H9 (cell line): ENCODE measurements around the gene DNAAF5. TPM values are rescaled to one million over a fixed set of nuclear protein-coding genes. Genes with fewer than 3 reads are reported as not detected.

ENCODE experiments used
- DNase-seq: peaks from one replicate; pipeline ENCODE4 v3.0.0-alpha.2; 2017
- H2AFZ ChIP-seq: one replicate; pipeline ENCODE4 v1.6.1; 2013; ENCODE audit warnings: mild to moderate bottlenecking, low read length, control low read depth, moderate library complexity
- H2AK5ac ChIP-seq: 2 replicates; pipeline ENCODE4 v1.6.1; 2013; ENCODE audit warnings: low read length, control low read depth, mixed read lengths; ENCODE audit not compliant: insufficient read length
- H2BK120ac ChIP-seq: one replicate; pipeline ENCODE4 v1.6.1; 2013; ENCODE audit warnings: low read depth, mild to moderate bottlenecking, low read length, control low read depth, inconsistent platforms; ENCODE audit not compliant: poor library complexity, severe bottlenecking
- H2BK12ac ChIP-seq: 2 replicates; pipeline ENCODE4 v1.6.1; 2013; ENCODE audit warnings: low read length, control low read depth, mixed read lengths, low read depth; ENCODE audit not compliant: insufficient read length
- H2BK15ac ChIP-seq: 2 replicates; pipeline ENCODE4 v1.6.1; 2013; ENCODE audit warnings: low read depth, low read length, control low read depth
- H2BK20ac ChIP-seq: one replicate; pipeline ENCODE4 v1.6.1; 2013; ENCODE audit warnings: low read depth, mild to moderate bottlenecking, low read length, control low read depth, inconsistent platforms; ENCODE audit not compliant: poor library complexity, severe bottlenecking
- H2BK5ac ChIP-seq: 2 replicates; pipeline ENCODE4 v1.6.1; 2013; ENCODE audit warnings: low read length, control low read depth, mixed read lengths; ENCODE audit not compliant: insufficient read length
- H3K14ac ChIP-seq: 2 replicates; pipeline ENCODE4 v1.6.1; 2013; ENCODE audit warnings: low read length, control low read depth; ENCODE audit not compliant: insufficient read depth
- H3K18ac ChIP-seq: 2 replicates; pipeline ENCODE4 v1.6.1; 2013; ENCODE audit warnings: low read depth, mild to moderate bottlenecking, mixed read lengths, low read length, control low read depth; ENCODE audit not compliant: insufficient read length
- H3K23ac ChIP-seq: 2 replicates; pipeline ENCODE4 v1.6.1; 2013; ENCODE audit warnings: low read length, control low read depth, mixed read lengths, low read depth; ENCODE audit not compliant: insufficient read length
- H3K23me2 ChIP-seq: 2 replicates; pipeline ENCODE4 v1.6.1; 2013; ENCODE audit warnings: low read depth, mild to moderate bottlenecking, mixed read lengths, low read length, control low read depth; ENCODE audit not compliant: insufficient read length, poor library complexity, severe bottlenecking
- H3K27ac ChIP-seq: 2 replicates; pipeline ENCODE4 v1.5.1; 2013; ENCODE audit warnings: low read length, control low read depth, mixed read lengths, low read depth; ENCODE audit not compliant: insufficient read length
- H3K27me3 ChIP-seq: 2 replicates; pipeline ENCODE4 v1.6.1; 2013; ENCODE audit warnings: low read length, control low read depth, inconsistent platforms; ENCODE audit not compliant: insufficient read depth
- H3K4ac ChIP-seq: 2 replicates; pipeline ENCODE4 v1.6.1; 2013; ENCODE audit warnings: low read depth, mild to moderate bottlenecking, control low read depth, inconsistent platforms, low read length, moderate library complexity
- H3K4me1 ChIP-seq: 2 replicates; pipeline ENCODE4 v1.6.1; 2013; ENCODE audit warnings: low read length, control low read depth, inconsistent platforms; ENCODE audit not compliant: insufficient read depth
- H3K4me2 ChIP-seq: 2 replicates; pipeline ENCODE4 v1.6.1; 2013; ENCODE audit warnings: low read length, control low read depth, mixed read lengths; ENCODE audit not compliant: insufficient read length, insufficient read depth
- H3K56ac ChIP-seq: 2 replicates; pipeline ENCODE4 v1.6.1; 2013; ENCODE audit warnings: low read depth, mild to moderate bottlenecking, mixed read lengths, low read length, control low read depth; ENCODE audit not compliant: insufficient read length
- H3K79me1 ChIP-seq: 2 replicates; pipeline ENCODE4 v1.6.1; 2013; ENCODE audit warnings: low read depth, mild to moderate bottlenecking, moderate library complexity, low read length, control low read depth, inconsistent platforms; ENCODE audit not compliant: insufficient read depth, poor library complexity, severe bottlenecking
- H3K79me2 ChIP-seq: 2 replicates; pipeline ENCODE4 v1.6.1; 2013; ENCODE audit warnings: low read length, control low read depth, inconsistent platforms; ENCODE audit not compliant: insufficient read depth
- H3K9ac ChIP-seq: 2 replicates; pipeline ENCODE4 v1.6.1; 2013; ENCODE audit warnings: low read length, control low read depth, mixed read lengths; ENCODE audit not compliant: insufficient read length; ENCODE audit errors: extremely low read depth
- H3K9me3 ChIP-seq: one replicate; pipeline ENCODE4 v1.6.1; 2013; ENCODE audit warnings: low read depth, low read length, inconsistent platforms; ENCODE audit not compliant: control insufficient read depth
- H3T11ph ChIP-seq: one replicate; pipeline ENCODE4 v1.6.1; 2013; ENCODE audit warnings: mild to moderate bottlenecking, low read length, control low read depth, inconsistent platforms
- H4K20me1 ChIP-seq: one replicate; pipeline ENCODE4 v1.6.1; 2013; ENCODE audit not compliant: control insufficient read depth, insufficient read length, insufficient read depth
- H4K5ac ChIP-seq: 2 replicates; pipeline ENCODE4 v1.6.1; 2013; ENCODE audit warnings: low read depth, mild to moderate bottlenecking, mixed read lengths, low read length, control low read depth; ENCODE audit not compliant: insufficient read length
- H4K8ac ChIP-seq: replicated peaks from 2 replicates; pipeline ENCODE4 v1.6.1; 2013; ENCODE audit warnings: low read length, control low read depth, mixed read lengths, low read depth; ENCODE audit not compliant: insufficient read length
- H4K91ac ChIP-seq: 2 replicates; pipeline ENCODE4 v1.6.1; 2013; ENCODE audit warnings: low read depth, mild to moderate bottlenecking, moderate library complexity, mixed read lengths, low read length, control low read depth; ENCODE audit not compliant: insufficient read length
- H3K27ac Mint-ChIP-seq, 3 experiments: 2 replicates in 2 of 3; 3 replicates in 1 of 3; pipeline ENCODE4 v1.8.0; 2020 to 2021; ENCODE audit warnings: mixed read lengths in 3 of 3, mild to moderate bottlenecking in 1 of 3, moderate library complexity in 1 of 3
- H3K27me3 Mint-ChIP-seq: 2 replicates; pipeline ENCODE4 v1.8.0; 2021; ENCODE audit warnings: low read depth, mild to moderate bottlenecking, moderate library complexity, mixed read lengths
- H3K36me3 Mint-ChIP-seq, 3 experiments: 2 replicates in 2 of 3; 3 replicates in 1 of 3; pipeline ENCODE4 v1.8.0; 2020 to 2021; ENCODE audit warnings: low read depth in 3 of 3, mixed read lengths in 3 of 3; ENCODE audit not compliant: insufficient read depth in 1 of 3
- H3K4me1 Mint-ChIP-seq, 2 experiments: 2 replicates each; pipeline ENCODE4 v1.8.0; 2020; ENCODE audit warnings: mixed read lengths in 2 of 2
- H3K4me3 Mint-ChIP-seq, 2 experiments: 2 replicates in 1 of 2; 3 replicates in 1 of 2; pipeline ENCODE4 v1.8.0; 2020 to 2021; ENCODE audit warnings: mild to moderate bottlenecking in 2 of 2, mixed read lengths in 2 of 2, moderate library complexity in 1 of 2
- H3K9me3 Mint-ChIP-seq, 2 experiments: 2 replicates in 1 of 2; 3 replicates in 1 of 2; pipeline ENCODE4 v1.8.0; 2020; ENCODE audit warnings: mild to moderate bottlenecking in 2 of 2, mixed read lengths in 2 of 2, moderate library complexity in 1 of 2
- WGBS: extraction: QIAGEN DNeasy Blood & Tissue Kit; methylation state at CpG from one replicate; pipeline ENCODE4 v1.1.7; 2013; ENCODE audit warnings: missing lambda C conversion rate, low lambda C conversion rate, mixed read lengths; ENCODE audit not compliant: insufficient read length; ENCODE audit errors: extremely low coverage; 5-methylcytosine and 5-hydroxymethylcytosine counted together
- total RNA-seq: library from RNA; stranded (reverse); gene quantifications from 2 replicates; pipeline ENCODE4 v1.2.1, GENCODE V29; 2021
- TF ChIP-seq, protein P1 (sequence below): fragments of 200-600 bp; sonication (generic); conservative IDR thresholded peaks from 3 replicates; pipeline ENCODE4 v1.8.0; 2021; ENCODE audit warnings: antibody characterized with exemption, mild to moderate bottlenecking

The DNAAF5 gene
- total RNA-seq, 1 experiment from 2014 or later, result 43.5 TPM

DNA sequence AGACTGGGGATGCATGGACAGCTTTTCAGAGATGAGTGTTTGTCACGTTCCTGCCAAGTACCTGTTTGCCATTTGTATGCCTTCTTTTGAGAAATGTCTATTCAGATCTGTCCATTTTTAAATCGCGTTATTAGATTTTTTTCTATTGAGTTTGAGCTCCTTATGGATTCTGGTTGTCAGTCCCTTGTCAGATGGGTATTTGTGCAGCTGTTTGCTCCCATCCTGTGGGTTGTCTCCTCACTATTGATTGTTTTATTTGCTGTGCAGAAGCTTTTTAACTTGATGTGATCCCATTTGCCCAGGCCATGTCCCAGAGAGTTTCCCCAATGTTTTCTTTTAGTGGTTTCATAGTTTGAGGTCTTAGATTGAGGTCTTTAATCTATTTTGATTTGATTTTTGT lies 6.1 kb downstream of the DNAAF5 start:
- Mint-ChIP-seq H3K4me3 (no peak overlapping the region), H3K27ac (peak overlapping the region in 1 of 3 experiments; percentile 15; a peak in 1 of 7 replicates), H3K4me1 (peaks cover 9% of the 10 kb centered on the region in 2 experiments), H3K27me3 (no peaks in the 10 kb centered on the region), H3K36me3 (peaks cover 13 to 39% (median 15%) of the 10 kb centered on the region in 3 experiments), H3K9me3 (no peaks in the 10 kb centered on the region; a peak in 2 of 5 replicates)
- no peak overlapping the region for H3T11ph ChIP-seq
- H2AFZ ChIP-seq, result no peak overlapping the region
- H3K23ac ChIP-seq, result no peak overlapping the region
- H4K5ac ChIP-seq, result no peak overlapping the region
- H2BK12ac ChIP-seq, result no peak overlapping the region
- H2BK15ac ChIP-seq, result no peak overlapping the region
- no peaks in the 10 kb centered on the region; the same call in 1 of the 2 replicates for H3K4me1 ChIP-seq
- no peak overlapping the region for H3K56ac ChIP-seq
- H2BK20ac ChIP-seq, result no peak overlapping the region
- H3K4ac ChIP-seq, result no peak overlapping the region
- H3K79me2 ChIP-seq, result peaks cover 17% of the 10 kb centered on the region; the same call in 1 of the 2 replicates
- H4K91ac ChIP-seq, result no peak overlapping the region
- H3K79me1 ChIP-seq, result no peaks in the 10 kb centered on the region
- no peak overlapping the region for H2AK5ac ChIP-seq
- no peak for DNase-seq
- no peak overlapping the region for H3K18ac ChIP-seq
- no peak overlapping the region for H2BK120ac ChIP-seq
- no peak overlapping the region for H3K9ac ChIP-seq
- H4K8ac ChIP-seq, result no peak overlapping the region
- TF ChIP-seq, protein P1, sequence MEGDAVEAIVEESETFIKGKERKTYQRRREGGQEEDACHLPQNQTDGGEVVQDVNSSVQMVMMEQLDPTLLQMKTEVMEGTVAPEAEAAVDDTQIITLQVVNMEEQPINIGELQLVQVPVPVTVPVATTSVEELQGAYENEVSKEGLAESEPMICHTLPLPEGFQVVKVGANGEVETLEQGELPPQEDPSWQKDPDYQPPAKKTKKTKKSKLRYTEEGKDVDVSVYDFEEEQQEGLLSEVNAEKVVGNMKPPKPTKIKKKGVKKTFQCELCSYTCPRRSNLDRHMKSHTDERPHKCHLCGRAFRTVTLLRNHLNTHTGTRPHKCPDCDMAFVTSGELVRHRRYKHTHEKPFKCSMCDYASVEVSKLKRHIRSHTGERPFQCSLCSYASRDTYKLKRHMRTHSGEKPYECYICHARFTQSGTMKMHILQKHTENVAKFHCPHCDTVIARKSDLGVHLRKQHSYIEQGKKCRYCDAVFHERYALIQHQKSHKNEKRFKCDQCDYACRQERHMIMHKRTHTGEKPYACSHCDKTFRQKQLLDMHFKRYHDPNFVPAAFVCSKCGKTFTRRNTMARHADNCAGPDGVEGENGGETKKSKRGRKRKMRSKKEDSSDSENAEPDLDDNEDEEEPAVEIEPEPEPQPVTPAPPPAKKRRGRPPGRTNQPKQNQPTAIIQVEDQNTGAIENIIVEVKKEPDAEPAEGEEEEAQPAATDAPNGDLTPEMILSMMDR, result no peak
- no peaks in the 10 kb centered on the region for H4K20me1 ChIP-seq
- no CpG with 5 or more reads among the region's 3 CpGs for WGBS
- no peaks in the 10 kb centered on the region for H3K27me3 ChIP-seq
- no peak overlapping the region for H3K27ac ChIP-seq
- H3K23me2 ChIP-seq, result peaks cover 3% of the 10 kb centered on the region
- peaks cover 15% of the 10 kb centered on the region for H3K9me3 ChIP-seq
- H3K14ac ChIP-seq, result no peak overlapping the region
- no peak overlapping the region for H2BK5ac ChIP-seq
- no peak overlapping the region for H3K4me2 ChIP-seq
